Erythroblast (primary cell): ENCODE results near the gene RIOK2.
"Not testable (repeated sequence)": the region's sequence is repeated elsewhere in the genome, so short reads cannot be mapped to it uniquely, and the experiment has no call there.

Source experiments
- GATA1 ChIP-seq: IDR thresholded peaks from 2 replicates; pipeline ENCODE4 v1.6.1; 2011; ENCODE audit warnings: low read depth, mild to moderate bottlenecking, control low read depth, low read length, moderate library complexity
- POLR2A ChIP-seq: IDR thresholded peaks from 2 replicates; pipeline ENCODE4 v1.6.1; 2011; ENCODE audit warnings: mild to moderate bottlenecking, low read length

GRCh38 chr5:97189523-97189922 lies 6.5 kb upstream of the RIOK2 start:
- not testable (repeated sequence) for TF ChIP-seq POLR2A, GATA1
